NB4 (cell line): ENCODE results near the gene ABHD17C.
"Not testable (repeated sequence)": the region's sequence is repeated elsewhere in the genome, so short reads cannot be mapped to it uniquely, and the experiment has no call there.

Experiments
- DNase-seq: peaks from one replicate; pipeline ENCODE4 v3.0.0; 2010; ENCODE audit warnings: low read depth
- H3K4me3 ChIP-seq: one replicate; pipeline ENCODE4 v1.5.1; 2011; ENCODE audit warnings: mild to moderate bottlenecking, low read depth, low read length, moderate library complexity
- MYC ChIP-seq: IDR thresholded peaks from 2 replicates; pipeline ENCODE4 v1.6.1; 2011; ENCODE audit warnings: low read depth, low read length
- POLR2A ChIP-seq: IDR thresholded peaks from 2 replicates; pipeline ENCODE4 v1.6.1; 2011; ENCODE audit warnings: mild to moderate bottlenecking; ENCODE audit not compliant: insufficient read length; ENCODE audit errors: extremely low read depth
- TF ChIP-seq, protein P1 (sequence below): IDR thresholded peaks from one replicate; pipeline ENCODE4 v1.5.1; 2012; ENCODE audit warnings: low read depth, low read length
- TF ChIP-seq, protein P2 (sequence below): IDR thresholded peaks from 2 replicates; pipeline ENCODE4 v1.6.1; 2011; ENCODE audit warnings: low read depth, low read length

ABHD17C gene

DNA sequence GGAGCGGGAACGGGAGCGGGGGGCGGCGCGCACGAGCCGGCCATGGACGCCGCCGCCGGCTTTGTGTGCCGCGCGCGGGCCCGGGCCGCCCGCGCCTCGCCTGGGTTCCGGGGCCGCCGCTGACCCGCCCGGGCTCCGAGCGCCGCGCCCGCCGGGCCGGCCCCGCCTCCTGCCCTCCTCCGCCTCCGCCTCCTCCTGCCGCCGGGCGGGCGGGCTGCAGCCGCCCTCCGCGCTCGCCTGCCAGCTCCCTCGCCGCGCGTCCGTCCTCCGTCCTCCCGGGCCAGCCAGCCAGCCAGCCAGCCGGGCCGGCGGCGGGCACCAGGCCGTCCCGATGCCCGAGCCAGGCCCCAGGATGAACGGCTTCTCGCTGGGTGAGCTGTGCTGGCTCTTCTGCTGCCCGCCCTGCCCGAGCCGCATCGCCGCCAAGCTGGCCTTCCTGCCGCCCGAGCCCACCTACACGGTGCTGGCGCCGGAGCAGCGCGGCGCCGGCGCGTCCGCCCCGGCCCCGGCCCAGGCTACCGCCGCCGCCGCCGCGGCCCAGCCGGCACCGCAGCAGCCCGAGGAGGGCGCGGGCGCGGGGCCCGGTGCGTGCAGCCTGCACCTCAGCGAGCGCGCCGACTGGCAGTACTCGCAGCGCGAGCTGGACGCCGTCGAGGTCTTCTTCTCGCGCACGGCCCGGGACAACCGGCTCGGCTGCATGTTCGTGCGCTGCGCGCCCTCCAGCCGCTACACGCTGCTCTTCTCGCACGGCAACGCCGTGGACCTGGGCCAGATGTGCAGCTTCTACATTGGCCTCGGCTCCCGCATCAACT is at the start of gene ABHD17C:
TSS of gene ABHD17C (plus strand) at position 212 of the 812 bp plus-strand sequence. CDS start at position 332, 120 bp downstream.
- peak; percentile 59 for DNase-seq
- H3K4me3 ChIP-seq = peak within 1 kb of the TSS; percentile 44
- TF ChIP-seq, protein P1, sequence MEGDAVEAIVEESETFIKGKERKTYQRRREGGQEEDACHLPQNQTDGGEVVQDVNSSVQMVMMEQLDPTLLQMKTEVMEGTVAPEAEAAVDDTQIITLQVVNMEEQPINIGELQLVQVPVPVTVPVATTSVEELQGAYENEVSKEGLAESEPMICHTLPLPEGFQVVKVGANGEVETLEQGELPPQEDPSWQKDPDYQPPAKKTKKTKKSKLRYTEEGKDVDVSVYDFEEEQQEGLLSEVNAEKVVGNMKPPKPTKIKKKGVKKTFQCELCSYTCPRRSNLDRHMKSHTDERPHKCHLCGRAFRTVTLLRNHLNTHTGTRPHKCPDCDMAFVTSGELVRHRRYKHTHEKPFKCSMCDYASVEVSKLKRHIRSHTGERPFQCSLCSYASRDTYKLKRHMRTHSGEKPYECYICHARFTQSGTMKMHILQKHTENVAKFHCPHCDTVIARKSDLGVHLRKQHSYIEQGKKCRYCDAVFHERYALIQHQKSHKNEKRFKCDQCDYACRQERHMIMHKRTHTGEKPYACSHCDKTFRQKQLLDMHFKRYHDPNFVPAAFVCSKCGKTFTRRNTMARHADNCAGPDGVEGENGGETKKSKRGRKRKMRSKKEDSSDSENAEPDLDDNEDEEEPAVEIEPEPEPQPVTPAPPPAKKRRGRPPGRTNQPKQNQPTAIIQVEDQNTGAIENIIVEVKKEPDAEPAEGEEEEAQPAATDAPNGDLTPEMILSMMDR = no peak
- TF ChIP-seq, protein P2, sequence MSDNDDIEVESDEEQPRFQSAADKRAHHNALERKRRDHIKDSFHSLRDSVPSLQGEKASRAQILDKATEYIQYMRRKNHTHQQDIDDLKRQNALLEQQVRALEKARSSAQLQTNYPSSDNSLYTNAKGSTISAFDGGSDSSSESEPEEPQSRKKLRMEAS = no peak
- TF ChIP-seq POLR2A = no peak
- TF ChIP-seq MYC = no peak

DNA sequence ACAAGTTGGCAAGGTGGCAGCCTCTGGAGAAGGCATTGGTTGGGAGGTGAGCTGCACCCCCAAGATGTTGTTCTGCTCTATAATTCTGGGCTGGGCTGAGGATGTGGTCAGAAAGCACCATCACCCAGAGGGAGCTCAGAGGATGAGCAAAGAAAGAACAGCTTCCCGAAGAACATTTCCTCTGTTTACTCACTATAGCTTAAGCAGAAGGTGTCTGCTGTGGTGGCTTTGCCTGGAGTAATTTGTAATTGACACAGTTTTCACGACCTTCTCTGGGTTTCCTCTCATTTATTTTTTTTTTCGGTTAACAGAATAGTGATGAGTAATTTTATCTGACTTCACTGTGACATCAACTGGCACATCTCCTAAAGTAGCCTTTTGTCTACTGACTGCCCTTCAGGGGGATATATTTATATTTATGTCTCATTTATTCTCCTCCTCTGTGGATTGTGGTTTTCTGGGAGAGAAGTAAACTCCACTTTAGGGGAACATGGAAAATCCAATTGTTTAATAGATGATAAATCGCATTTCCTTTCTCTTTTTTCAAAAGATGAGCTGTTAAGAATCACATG is 49.5 kb upstream of the ABHD17C start:
- DNase-seq = no peak
- TF ChIP-seq, protein P2 = no peak
- TF ChIP-seq, protein P1 = no peak
- TF ChIP-seq POLR2A = no peak
- TF ChIP-seq MYC = no peak
- H3K4me3 ChIP-seq = no peak overlapping the region

DNA sequence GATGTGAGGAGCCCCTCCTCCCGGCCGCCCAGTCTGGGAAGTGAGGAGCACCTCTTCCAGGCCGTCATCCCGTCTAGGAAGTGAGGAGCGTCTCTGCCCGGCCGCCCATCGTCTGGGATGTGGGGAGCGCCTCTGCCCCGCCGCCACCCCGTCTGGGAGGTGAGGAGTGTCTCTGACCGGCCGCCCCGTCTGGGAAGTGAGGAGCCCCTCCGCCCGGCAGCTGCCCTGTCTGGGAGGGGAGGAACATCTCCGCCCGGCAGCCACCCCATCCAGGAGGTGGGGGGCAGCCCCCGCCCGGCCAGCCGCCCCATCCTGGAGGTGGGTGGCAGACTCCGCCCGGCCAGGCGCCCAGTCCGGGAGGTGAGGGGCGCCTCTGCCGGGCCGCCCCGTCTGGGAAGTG is 47.7 kb upstream of the ABHD17C start:
- not testable (repeated sequence) for DNase-seq, H3K4me3 ChIP-seq

DNA sequence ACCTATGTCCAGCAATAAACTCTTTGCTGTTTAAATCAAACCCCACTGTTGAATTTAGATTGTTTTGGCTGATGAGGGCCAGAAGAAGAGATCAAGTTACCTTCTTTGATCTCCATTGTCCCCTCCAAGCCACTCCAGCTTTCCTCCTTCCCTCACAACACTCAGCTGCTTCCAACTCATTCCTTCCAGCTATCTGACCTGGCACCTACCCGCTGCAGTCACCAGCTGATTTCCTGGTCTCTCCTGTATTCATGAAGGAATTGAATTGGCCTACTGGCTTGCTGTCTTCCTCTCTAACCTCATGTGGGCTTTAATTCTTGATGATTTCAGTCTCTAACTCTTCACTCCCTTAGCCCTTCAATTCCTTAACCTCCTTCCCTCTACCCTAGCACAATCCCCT is 40.8 kb upstream of the ABHD17C start:
- H3K4me3 ChIP-seq = no peak overlapping the region
- no peak for DNase-seq
- TF ChIP-seq, protein P2 = no peak
- TF ChIP-seq, protein P1 = no peak
- TF ChIP-seq MYC = no peak
- no peak for TF ChIP-seq POLR2A

DNA sequence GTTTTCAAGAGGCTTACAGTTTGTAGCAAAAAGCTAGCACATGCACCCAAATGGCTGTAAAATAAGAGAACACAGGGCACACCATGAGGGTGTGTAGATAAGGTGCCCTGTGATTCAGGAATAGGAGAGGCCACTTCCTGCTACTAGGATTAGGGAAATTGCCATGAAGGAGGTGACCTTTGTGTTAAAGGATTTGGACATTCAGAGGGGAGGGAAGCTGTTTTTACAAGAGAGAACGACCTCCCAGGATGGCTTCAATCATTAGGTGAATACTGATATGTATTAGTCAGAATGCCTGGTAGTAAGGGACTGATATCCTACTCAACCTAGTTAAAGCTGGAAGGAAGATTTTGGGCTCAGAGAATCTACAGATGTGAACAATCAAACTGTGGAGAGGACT is 35.7 kb upstream of the ABHD17C start:
- no peak overlapping the region for H3K4me3 ChIP-seq
- TF ChIP-seq MYC (no peak), POLR2A (no peak)
- TF ChIP-seq, protein P1 = no peak
- TF ChIP-seq, protein P2 = no peak
- no peak for DNase-seq

DNA sequence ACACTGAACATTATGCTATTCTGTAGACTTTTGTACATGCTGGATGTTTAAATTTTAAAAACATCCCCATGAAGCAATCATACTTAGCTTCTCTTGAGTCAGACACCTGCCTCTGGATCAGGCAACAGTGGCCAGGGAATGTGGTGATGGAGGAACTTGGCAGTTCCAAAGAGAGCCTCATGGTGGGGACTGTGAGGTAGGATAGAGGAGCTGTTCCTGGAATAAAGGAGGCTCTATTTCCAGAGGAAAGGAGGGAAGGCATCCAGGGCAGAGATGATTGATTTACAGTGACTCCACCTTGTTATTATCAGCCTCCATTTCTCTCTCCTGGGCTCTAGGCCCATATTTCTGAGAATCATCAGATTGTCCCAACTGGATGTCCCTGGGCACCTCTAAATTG is 35.0 kb upstream of the ABHD17C start:
- DNase-seq = no peak
- TF ChIP-seq, protein P2 = no peak
- TF ChIP-seq, protein P1 = no peak
- TF ChIP-seq MYC (no peak), POLR2A (no peak)
- no peak overlapping the region for H3K4me3 ChIP-seq
